Right lobe of liver (tissue), 4 donors: Measurements from ENCODE around the gene NEDD9.

Source experiments
- CTCF ChIP-seq, 4 donors: fragments of 200-600 bp in 3 of 4; fragments of 450-650 bp in 1 of 4; IDR thresholded peaks; one replicate each; pipeline versions ENCODE4 v1.5.1 to v1.8.0; 2016 to 2022; ENCODE audit warnings: antibody characterized with exemption in 4 of 4, mild to moderate bottlenecking in 2 of 4
- POLR2A ChIP-seq: fragments of 450-650 bp; IDR thresholded peaks from one replicate; pipeline ENCODE4 v1.6.1; 2017; ENCODE audit warnings: antibody characterized with exemption, mild to moderate bottlenecking
- donor health status: DM: no; HTN: no; CAD: no.
- donor health status: DM: no; HTN: no; CAD: no.
- donor health status: DM: no; HTN: yes; CAD: no.

- TF ChIP-seq POLR2A (no peak), CTCF (IDR thresholded peaks at IDR 0.05) (no peak)
Observed at GRCh38 chr6:11248974-11249761, 16.7 kb upstream of the NEDD9 start.
